HEK293 (cell line): Measurements from ENCODE around the gene METTL23.

Source experiments
- OSR2 ChIP-seq: fragments of 450-650 bp; formaldehyde crosslinking; IDR thresholded peaks from 2 replicates; pipeline ENCODE4 v1.5.1; 2016; ENCODE audit warnings: missing biosample characterization, missing genetic modification characterization
- SETDB1 ChIP-seq: IDR thresholded peaks from one replicate; pipeline ENCODE4 v1.6.1; 2017; ENCODE audit warnings: mild to moderate bottlenecking, low read length, moderate library complexity, mixed read lengths; ENCODE audit not compliant: insufficient read length
- ZBTB17 ChIP-seq: fragments of 450-650 bp; formaldehyde crosslinking; IDR thresholded peaks from 2 replicates; pipeline ENCODE4 v1.5.1; 2016; ENCODE audit warnings: missing biosample characterization, missing genetic modification characterization
- ZBTB48 ChIP-seq: fragments of 450-650 bp; formaldehyde crosslinking; IDR thresholded peaks from 2 replicates; pipeline ENCODE4 v1.5.1; 2016; ENCODE audit warnings: missing biosample characterization, missing genetic modification characterization
- ZFHX2 ChIP-seq: fragments of 450-650 bp; formaldehyde crosslinking; conservative IDR thresholded peaks from 2 replicates; pipeline ENCODE4 v1.5.1; 2016; ENCODE audit warnings: missing biosample characterization, missing genetic modification characterization
- ZIC2 ChIP-seq: fragments of 450-650 bp; formaldehyde crosslinking; IDR thresholded peaks from 2 replicates; pipeline ENCODE4 v1.5.1; 2016; ENCODE audit warnings: missing biosample characterization, missing genetic modification characterization
- ZNF114 ChIP-seq: fragments of 450-650 bp; formaldehyde crosslinking; IDR thresholded peaks from 2 replicates; pipeline ENCODE4 v1.5.0; 2017; ENCODE audit warnings: missing biosample characterization, missing genetic modification characterization
- ZNF184 ChIP-seq: fragments of 450-650 bp; IDR thresholded peaks from 2 replicates; pipeline ENCODE4 v1.5.1; 2018; ENCODE audit warnings: missing biosample characterization, mild to moderate bottlenecking, missing genetic modification characterization
- ZNF292 ChIP-seq: fragments of 450-650 bp; formaldehyde crosslinking; IDR thresholded peaks from 2 replicates; pipeline ENCODE4 v1.5.1; 2016; ENCODE audit warnings: low read depth, missing biosample characterization, missing genetic modification characterization, borderline replicate concordance
- ZNF302 ChIP-seq: fragments of 450-650 bp; formaldehyde crosslinking; IDR thresholded peaks from 2 replicates; pipeline ENCODE4 v1.5.1; 2016; ENCODE audit warnings: missing biosample characterization, missing genetic modification characterization, low read depth
- ZNF335 ChIP-seq: fragments of 450-650 bp; formaldehyde crosslinking; conservative IDR thresholded peaks from 2 replicates; pipeline ENCODE4 v1.5.1; 2016; ENCODE audit warnings: missing biosample characterization, missing genetic modification characterization
- ZNF416 ChIP-seq: fragments of 450-650 bp; formaldehyde crosslinking; IDR thresholded peaks from 2 replicates; pipeline ENCODE4 v1.5.1; 2016; ENCODE audit warnings: missing biosample characterization, missing genetic modification characterization
- ZNF530 ChIP-seq: fragments of 450-650 bp; formaldehyde crosslinking; IDR thresholded peaks from 2 replicates; pipeline ENCODE4 v1.5.1; 2016; ENCODE audit warnings: low read depth, missing biosample characterization, missing genetic modification characterization
- ZNF544 ChIP-seq: fragments of 450-650 bp; formaldehyde crosslinking; IDR thresholded peaks from 2 replicates; pipeline ENCODE4 v1.5.0; 2017; ENCODE audit warnings: missing biosample characterization, missing genetic modification characterization
- ZNF555 ChIP-seq: fragments of 450-650 bp; formaldehyde crosslinking; conservative IDR thresholded peaks from 2 replicates; pipeline ENCODE4 v1.5.1; 2017; ENCODE audit warnings: missing biosample characterization, mild to moderate bottlenecking, missing genetic modification characterization, inconsistent platforms
- ZNF629 ChIP-seq: fragments of 450-650 bp; formaldehyde crosslinking; IDR thresholded peaks from 2 replicates; pipeline ENCODE4 v1.5.1; 2017; ENCODE audit warnings: missing biosample characterization, missing genetic modification characterization
- ZNF747 ChIP-seq: fragments of 450-650 bp; formaldehyde crosslinking; IDR thresholded peaks from 2 replicates; pipeline ENCODE4 v1.5.1; 2016; ENCODE audit warnings: missing biosample characterization, missing genetic modification characterization
- ZNF76 ChIP-seq: fragments of 450-650 bp; formaldehyde crosslinking; IDR thresholded peaks from 2 replicates; pipeline ENCODE4; 2016; ENCODE audit warnings: low read depth, missing biosample characterization, missing genetic modification characterization, borderline replicate concordance
- ZNF768 ChIP-seq: fragments of 450-650 bp; formaldehyde crosslinking; IDR thresholded peaks from 2 replicates; pipeline ENCODE4 v1.5.1; 2018; ENCODE audit warnings: missing biosample characterization, mild to moderate bottlenecking, missing genetic modification characterization
- ZNF777 ChIP-seq: fragments of 450-650 bp; formaldehyde crosslinking; IDR thresholded peaks from 2 replicates; pipeline ENCODE4 v1.5.1; 2017; ENCODE audit warnings: missing biosample characterization, missing genetic modification characterization, borderline replicate concordance
- TF ChIP-seq, protein P1 (sequence below): fragments of 450-650 bp; formaldehyde crosslinking; IDR thresholded peaks from 2 replicates; pipeline ENCODE4 v1.5.1; 2016; ENCODE audit warnings: missing biosample characterization, missing genetic modification characterization, borderline replicate concordance
- TF ChIP-seq, protein P2 (sequence below): fragments of 450-650 bp; formaldehyde crosslinking; IDR thresholded peaks from 2 replicates; pipeline ENCODE4 v1.5.1; 2016; ENCODE audit warnings: missing biosample characterization, missing genetic modification characterization
- TF ChIP-seq, protein P3 (sequence below): fragments of 450-650 bp; formaldehyde crosslinking; IDR thresholded peaks from 2 replicates; pipeline ENCODE4 v1.5.1; 2016; ENCODE audit warnings: missing biosample characterization, missing genetic modification characterization
- TF ChIP-seq, protein P4 (sequence below): fragments of 450-650 bp; formaldehyde crosslinking; IDR thresholded peaks from 2 replicates; pipeline ENCODE4 v1.5.1; 2016; ENCODE audit warnings: missing biosample characterization, missing genetic modification characterization
- TF ChIP-seq, protein P5 (sequence below): fragments of 450-650 bp; formaldehyde crosslinking; IDR thresholded peaks from 2 replicates; pipeline ENCODE4 v1.5.1; 2016; ENCODE audit warnings: missing biosample characterization, missing genetic modification characterization
- TF ChIP-seq, protein P6 (sequence below): fragments of 450-650 bp; formaldehyde crosslinking; IDR thresholded peaks from 2 replicates; pipeline ENCODE4 v1.5.1; 2016; ENCODE audit warnings: missing biosample characterization, missing genetic modification characterization

The METTL23 gene

DNA sequence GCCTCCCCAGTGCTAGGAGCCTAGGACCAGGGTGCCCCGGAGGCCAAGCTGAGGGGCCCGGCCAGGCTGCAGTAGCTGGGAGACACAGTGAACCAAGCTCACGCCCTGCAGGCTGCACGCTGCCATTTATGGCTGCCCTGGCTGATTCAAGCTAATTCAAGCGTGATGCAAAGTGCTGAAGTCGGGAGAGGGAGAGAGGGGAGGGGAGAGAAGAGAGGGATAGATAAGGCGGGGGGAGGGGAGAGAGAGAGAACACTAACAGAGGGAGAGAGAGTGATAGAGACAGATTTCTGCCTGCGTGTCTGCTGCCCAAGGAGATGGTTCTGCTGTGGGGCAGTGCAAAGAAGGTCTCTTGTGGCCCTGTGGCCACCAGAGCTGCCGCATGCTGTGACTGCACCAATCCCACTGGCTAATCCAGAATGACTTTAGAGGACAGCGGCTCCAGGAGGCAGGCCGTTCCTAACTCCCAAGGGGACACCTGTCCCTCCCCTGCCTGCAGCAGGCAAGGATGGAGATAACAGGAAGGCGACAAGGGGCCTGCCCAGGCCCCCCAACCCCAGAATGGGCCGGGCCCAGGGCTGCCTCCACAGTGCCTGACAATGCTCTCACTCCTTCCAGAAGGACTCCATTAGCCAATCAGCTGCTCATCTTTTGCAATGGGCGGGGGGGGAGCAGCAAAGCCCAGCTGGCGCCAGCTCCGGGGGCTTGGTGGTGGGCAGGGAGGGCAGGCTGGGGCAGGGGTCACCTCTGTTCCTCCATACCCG lies 28.8 kb upstream of the METTL23 start (continued):
- TF ChIP-seq, protein P1, sequence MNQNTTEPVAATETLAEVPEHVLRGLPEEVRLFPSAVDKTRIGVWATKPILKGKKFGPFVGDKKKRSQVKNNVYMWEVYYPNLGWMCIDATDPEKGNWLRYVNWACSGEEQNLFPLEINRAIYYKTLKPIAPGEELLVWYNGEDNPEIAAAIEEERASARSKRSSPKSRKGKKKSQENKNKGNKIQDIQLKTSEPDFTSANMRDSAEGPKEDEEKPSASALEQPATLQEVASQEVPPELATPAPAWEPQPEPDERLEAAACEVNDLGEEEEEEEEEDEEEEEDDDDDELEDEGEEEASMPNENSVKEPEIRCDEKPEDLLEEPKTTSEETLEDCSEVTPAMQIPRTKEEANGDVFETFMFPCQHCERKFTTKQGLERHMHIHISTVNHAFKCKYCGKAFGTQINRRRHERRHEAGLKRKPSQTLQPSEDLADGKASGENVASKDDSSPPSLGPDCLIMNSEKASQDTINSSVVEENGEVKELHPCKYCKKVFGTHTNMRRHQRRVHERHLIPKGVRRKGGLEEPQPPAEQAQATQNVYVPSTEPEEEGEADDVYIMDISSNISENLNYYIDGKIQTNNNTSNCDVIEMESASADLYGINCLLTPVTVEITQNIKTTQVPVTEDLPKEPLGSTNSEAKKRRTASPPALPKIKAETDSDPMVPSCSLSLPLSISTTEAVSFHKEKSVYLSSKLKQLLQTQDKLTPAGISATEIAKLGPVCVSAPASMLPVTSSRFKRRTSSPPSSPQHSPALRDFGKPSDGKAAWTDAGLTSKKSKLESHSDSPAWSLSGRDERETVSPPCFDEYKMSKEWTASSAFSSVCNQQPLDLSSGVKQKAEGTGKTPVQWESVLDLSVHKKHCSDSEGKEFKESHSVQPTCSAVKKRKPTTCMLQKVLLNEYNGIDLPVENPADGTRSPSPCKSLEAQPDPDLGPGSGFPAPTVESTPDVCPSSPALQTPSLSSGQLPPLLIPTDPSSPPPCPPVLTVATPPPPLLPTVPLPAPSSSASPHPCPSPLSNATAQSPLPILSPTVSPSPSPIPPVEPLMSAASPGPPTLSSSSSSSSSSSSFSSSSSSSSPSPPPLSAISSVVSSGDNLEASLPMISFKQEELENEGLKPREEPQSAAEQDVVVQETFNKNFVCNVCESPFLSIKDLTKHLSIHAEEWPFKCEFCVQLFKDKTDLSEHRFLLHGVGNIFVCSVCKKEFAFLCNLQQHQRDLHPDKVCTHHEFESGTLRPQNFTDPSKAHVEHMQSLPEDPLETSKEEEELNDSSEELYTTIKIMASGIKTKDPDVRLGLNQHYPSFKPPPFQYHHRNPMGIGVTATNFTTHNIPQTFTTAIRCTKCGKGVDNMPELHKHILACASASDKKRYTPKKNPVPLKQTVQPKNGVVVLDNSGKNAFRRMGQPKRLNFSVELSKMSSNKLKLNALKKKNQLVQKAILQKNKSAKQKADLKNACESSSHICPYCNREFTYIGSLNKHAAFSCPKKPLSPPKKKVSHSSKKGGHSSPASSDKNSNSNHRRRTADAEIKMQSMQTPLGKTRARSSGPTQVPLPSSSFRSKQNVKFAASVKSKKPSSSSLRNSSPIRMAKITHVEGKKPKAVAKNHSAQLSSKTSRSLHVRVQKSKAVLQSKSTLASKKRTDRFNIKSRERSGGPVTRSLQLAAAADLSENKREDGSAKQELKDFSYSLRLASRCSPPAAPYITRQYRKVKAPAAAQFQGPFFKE: no peak
- TF ChIP-seq ZNF184 (tag by site-specific recombination) (no peak), ZNF302 (tag by site-specific recombination) (no peak), ZNF416 (no peak), ZIC2 (tag by site-specific recombination) (peak; percentile 83), ZNF544 (no peak), ZNF777 (no peak), SETDB1 (no peak), ZNF292 (no peak), ZBTB17 (tag by site-specific recombination) (peak; percentile 85), ZFHX2 (tag by site-specific recombination) (no peak), ZNF629 (peak; percentile 77), ZNF76 (tag by site-specific recombination) (no peak), OSR2 (tag by site-specific recombination) (peak; percentile 81), ZNF747 (tag by site-specific recombination) (no peak), ZNF114 (tag by site-specific recombination) (no peak), ZNF530 (tag by site-specific recombination) (no peak), ZNF768 (tag by site-specific recombination) (no peak; the same call in 1 of the 2 replicates), ZNF555 (no peak), ZBTB48 (tag by site-specific recombination) (peak; percentile 72; the same call in 1 of the 2 replicates), ZNF335 (tag by site-specific recombination) (peak; percentile 96)
- TF ChIP-seq, protein P2, sequence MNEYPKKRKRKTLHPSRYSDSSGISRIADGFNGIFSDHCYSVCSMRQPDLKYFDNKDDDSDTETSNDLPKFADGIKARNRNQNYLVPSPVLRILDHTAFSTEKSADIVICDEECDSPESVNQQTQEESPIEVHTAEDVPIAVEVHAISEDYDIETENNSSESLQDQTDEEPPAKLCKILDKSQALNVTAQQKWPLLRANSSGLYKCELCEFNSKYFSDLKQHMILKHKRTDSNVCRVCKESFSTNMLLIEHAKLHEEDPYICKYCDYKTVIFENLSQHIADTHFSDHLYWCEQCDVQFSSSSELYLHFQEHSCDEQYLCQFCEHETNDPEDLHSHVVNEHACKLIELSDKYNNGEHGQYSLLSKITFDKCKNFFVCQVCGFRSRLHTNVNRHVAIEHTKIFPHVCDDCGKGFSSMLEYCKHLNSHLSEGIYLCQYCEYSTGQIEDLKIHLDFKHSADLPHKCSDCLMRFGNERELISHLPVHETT (tag by site-specific recombination): peak; percentile 77
- TF ChIP-seq, protein P3, sequence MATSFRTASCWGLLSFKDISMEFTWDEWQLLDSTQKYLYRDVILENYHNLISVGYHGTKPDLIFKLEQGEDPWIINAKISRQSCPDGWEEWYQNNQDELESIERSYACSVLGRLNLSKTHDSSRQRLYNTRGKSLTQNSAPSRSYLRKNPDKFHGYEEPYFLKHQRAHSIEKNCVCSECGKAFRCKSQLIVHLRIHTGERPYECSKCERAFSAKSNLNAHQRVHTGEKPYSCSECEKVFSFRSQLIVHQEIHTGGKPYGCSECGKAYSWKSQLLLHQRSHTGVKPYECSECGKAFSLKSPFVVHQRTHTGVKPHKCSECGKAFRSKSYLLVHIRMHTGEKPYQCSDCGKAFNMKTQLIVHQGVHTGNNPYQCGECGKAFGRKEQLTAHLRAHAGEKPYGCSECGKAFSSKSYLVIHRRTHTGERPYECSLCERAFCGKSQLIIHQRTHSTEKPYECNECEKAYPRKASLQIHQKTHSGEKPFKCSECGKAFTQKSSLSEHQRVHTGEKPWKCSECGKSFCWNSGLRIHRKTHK (tag by site-specific recombination): no peak
- TF ChIP-seq, protein P4, sequence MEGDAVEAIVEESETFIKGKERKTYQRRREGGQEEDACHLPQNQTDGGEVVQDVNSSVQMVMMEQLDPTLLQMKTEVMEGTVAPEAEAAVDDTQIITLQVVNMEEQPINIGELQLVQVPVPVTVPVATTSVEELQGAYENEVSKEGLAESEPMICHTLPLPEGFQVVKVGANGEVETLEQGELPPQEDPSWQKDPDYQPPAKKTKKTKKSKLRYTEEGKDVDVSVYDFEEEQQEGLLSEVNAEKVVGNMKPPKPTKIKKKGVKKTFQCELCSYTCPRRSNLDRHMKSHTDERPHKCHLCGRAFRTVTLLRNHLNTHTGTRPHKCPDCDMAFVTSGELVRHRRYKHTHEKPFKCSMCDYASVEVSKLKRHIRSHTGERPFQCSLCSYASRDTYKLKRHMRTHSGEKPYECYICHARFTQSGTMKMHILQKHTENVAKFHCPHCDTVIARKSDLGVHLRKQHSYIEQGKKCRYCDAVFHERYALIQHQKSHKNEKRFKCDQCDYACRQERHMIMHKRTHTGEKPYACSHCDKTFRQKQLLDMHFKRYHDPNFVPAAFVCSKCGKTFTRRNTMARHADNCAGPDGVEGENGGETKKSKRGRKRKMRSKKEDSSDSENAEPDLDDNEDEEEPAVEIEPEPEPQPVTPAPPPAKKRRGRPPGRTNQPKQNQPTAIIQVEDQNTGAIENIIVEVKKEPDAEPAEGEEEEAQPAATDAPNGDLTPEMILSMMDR: peak; percentile 50; the same call in 1 of the 2 replicates
- TF ChIP-seq, protein P5, sequence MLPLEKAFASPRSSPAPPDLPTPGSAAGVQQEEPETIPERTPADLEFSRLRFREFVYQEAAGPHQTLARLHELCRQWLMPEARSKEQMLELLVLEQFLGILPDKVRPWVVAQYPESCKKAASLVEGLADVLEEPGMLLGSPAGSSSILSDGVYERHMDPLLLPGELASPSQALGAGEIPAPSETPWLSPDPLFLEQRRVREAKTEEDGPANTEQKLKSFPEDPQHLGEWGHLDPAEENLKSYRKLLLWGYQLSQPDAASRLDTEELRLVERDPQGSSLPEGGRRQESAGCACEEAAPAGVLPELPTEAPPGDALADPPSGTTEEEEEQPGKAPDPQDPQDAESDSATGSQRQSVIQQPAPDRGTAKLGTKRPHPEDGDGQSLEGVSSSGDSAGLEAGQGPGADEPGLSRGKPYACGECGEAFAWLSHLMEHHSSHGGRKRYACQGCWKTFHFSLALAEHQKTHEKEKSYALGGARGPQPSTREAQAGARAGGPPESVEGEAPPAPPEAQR (tag by site-specific recombination): peak; percentile 88
- TF ChIP-seq, protein P6, sequence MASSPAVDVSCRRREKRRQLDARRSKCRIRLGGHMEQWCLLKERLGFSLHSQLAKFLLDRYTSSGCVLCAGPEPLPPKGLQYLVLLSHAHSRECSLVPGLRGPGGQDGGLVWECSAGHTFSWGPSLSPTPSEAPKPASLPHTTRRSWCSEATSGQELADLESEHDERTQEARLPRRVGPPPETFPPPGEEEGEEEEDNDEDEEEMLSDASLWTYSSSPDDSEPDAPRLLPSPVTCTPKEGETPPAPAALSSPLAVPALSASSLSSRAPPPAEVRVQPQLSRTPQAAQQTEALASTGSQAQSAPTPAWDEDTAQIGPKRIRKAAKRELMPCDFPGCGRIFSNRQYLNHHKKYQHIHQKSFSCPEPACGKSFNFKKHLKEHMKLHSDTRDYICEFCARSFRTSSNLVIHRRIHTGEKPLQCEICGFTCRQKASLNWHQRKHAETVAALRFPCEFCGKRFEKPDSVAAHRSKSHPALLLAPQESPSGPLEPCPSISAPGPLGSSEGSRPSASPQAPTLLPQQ (tag by site-specific recombination): peak; percentile 30; the same call in 1 of the 2 replicates
